ENCODE measurements around the gene CDKN2AIP. TPM values are rescaled to one million over a fixed set of nuclear protein-coding genes. Genes with fewer than 3 reads are reported as not detected.
"Not testable (repeated sequence)": the region's sequence is repeated elsewhere in the genome, so short reads cannot be mapped to it uniquely, and the experiment has no call there.

CDKN2AIP gene
- total and polyA plus RNA-seq, 2 donors (not counting 1 experiment from before 2014, with no cell fraction given), result 13.6 to 36.0 TPM

DNA sequence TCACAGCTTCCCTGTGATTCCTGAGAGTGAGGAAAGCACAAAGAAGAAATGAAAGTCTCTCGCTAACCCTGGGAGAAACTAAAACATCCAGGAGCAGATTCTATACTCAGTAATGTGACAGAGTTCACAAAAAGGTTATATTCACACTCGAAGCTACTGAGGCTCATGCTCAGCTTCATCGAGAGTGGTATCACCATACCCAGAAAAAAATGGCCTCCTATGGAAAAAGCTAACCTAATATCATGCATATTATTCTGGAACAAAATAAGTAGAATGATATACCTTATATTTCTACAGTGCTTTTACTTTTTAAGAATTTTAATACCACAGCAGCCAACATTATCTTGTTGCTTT, 13.5 kb upstream of the CDKN2AIP start:
- intact Hi-C loops (cut with micrococcal nuclease), result no loop called here
- WGBS (ENCODE audit: insufficient coverage), result no CpG with 5 or more reads among the region's 3 CpGs
- no peaks in the 10 kb centered on the region for H3K4me1 ChIP-seq (ENCODE audit: control insufficient read depth in 2 of 2, insufficient read depth in 2 of 2, low read length in 2 of 2)
- ATAC-seq (ENCODE audit: low read depth) (no peak), DNase-seq (no peak)
- H3K4me2 ChIP-seq (replicated peaks; ENCODE audit: low read depth, low read length, poor library complexity, severe bottlenecking), result no peak overlapping the region
- no peaks in the 10 kb centered on the region for H3K36me3 ChIP-seq (replicated peaks in 1 of 2; ENCODE audit: control extremely low read depth in 1 of 2, control insufficient read depth in 1 of 2, extremely low read depth in 1 of 2, insufficient read depth in 2 of 2, low read length in 1 of 2)
- H3K79me2 ChIP-seq (ENCODE audit: control insufficient read depth, insufficient read depth, low read length), result no peaks in the 10 kb centered on the region
- Mint-ChIP-seq H3K4me3 (no peak overlapping the region), H3K9me3 (ENCODE audit: insufficient read depth) (no peaks in the 10 kb centered on the region), H3K4me1 (no peaks in the 10 kb centered on the region), H3K27ac (no peak overlapping the region), H3K27me3 (peaks cover 24% of the 10 kb centered on the region)
- peaks cover 0 to 2% (median 0%) of the 10 kb centered on the region in 4 experiments for H3K27me3 ChIP-seq (replicated peaks in 1 of 4; ENCODE audit: control extremely low read depth in 1 of 4, control insufficient read depth in 3 of 4, insufficient read depth in 4 of 4, low read length in 3 of 4)
- no peak overlapping the region for H2AFZ ChIP-seq (ENCODE audit: insufficient read depth, low read depth, low read length, poor library complexity, severe bottlenecking)
- no peaks in the 10 kb centered on the region for H4K20me1 ChIP-seq (ENCODE audit: control insufficient read depth, insufficient read depth, low read length, poor library complexity, severe bottlenecking)
- TF ChIP-seq, protein P1, sequence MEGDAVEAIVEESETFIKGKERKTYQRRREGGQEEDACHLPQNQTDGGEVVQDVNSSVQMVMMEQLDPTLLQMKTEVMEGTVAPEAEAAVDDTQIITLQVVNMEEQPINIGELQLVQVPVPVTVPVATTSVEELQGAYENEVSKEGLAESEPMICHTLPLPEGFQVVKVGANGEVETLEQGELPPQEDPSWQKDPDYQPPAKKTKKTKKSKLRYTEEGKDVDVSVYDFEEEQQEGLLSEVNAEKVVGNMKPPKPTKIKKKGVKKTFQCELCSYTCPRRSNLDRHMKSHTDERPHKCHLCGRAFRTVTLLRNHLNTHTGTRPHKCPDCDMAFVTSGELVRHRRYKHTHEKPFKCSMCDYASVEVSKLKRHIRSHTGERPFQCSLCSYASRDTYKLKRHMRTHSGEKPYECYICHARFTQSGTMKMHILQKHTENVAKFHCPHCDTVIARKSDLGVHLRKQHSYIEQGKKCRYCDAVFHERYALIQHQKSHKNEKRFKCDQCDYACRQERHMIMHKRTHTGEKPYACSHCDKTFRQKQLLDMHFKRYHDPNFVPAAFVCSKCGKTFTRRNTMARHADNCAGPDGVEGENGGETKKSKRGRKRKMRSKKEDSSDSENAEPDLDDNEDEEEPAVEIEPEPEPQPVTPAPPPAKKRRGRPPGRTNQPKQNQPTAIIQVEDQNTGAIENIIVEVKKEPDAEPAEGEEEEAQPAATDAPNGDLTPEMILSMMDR (IDR thresholded peaks at IDR 0.05), result no peak
- no peak for TF ChIP-seq EZH2 (IDR thresholded peaks at IDR 0.05; ENCODE audit: borderline replicate concordance, insufficient read depth, low read depth, low read length, poor library complexity, severe bottlenecking)
- no peaks in the 10 kb centered on the region for H3K9me3 ChIP-seq (ENCODE audit: control extremely low read depth in 1 of 3, control insufficient read depth in 2 of 3, insufficient read depth in 1 of 3, low read length in 2 of 3)
- ChIA-PET POLR2A (no interaction called here), CTCF (no interaction called here)
- no peak overlapping the region for H3K27ac ChIP-seq (ENCODE audit: low read length in 2 of 2)
- H3K4me3 ChIP-seq (ENCODE audit: control extremely low read depth in 1 of 5, extremely low read depth in 1 of 5, insufficient read depth in 1 of 5, low read depth in 2 of 5, low read length in 4 of 5), result no peak overlapping the region
- no peak overlapping the region for H3K9ac ChIP-seq (ENCODE audit: low read length)

DNA sequence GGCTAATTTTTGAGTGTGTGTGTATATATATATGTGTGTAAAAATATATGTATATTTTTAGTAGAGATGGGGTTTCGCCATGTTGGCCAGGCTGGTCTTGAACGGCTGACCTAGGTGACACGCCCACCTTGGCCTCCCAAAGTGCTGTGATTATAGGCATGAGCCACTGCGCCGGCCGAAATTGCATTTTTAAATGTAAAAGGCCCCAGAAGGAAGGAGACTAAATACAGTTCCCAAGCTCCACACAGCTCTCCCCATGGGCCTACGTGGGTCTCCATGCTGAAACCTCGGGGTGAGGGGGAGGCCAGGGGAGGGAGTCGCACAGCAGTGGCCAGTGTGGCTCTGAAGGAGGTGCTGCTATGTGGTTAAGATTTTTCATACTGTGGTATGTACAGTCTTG, 12.8 kb upstream of the CDKN2AIP start:
- no peak overlapping the region for H3K27ac ChIP-seq (ENCODE audit: low read length in 2 of 2)
- Mint-ChIP-seq H3K9me3 (ENCODE audit: insufficient read depth) (no peaks in the 10 kb centered on the region), H3K4me1 (no peaks in the 10 kb centered on the region), H3K4me3 (no peak overlapping the region), H3K27ac (no peak overlapping the region), H3K27me3 (peaks cover 18% of the 10 kb centered on the region)
- no peaks in the 10 kb centered on the region for H4K20me1 ChIP-seq (ENCODE audit: control insufficient read depth, insufficient read depth, low read length, poor library complexity, severe bottlenecking)
- peaks cover 0 to 4% (median 0%) of the 10 kb centered on the region in 4 experiments for H3K27me3 ChIP-seq (replicated peaks in 1 of 4; ENCODE audit: control extremely low read depth in 1 of 4, control insufficient read depth in 3 of 4, insufficient read depth in 4 of 4, low read length in 3 of 4)
- TF ChIP-seq EZH2 (IDR thresholded peaks at IDR 0.05; ENCODE audit: borderline replicate concordance, insufficient read depth, low read depth, low read length, poor library complexity, severe bottlenecking), result no peak
- TF ChIP-seq, protein P1 (IDR thresholded peaks at IDR 0.05), result no peak
- ChIA-PET CTCF (no interaction called here), POLR2A (no interaction called here)
- DNase-seq (no peak), ATAC-seq (ENCODE audit: low read depth) (no peak)
- no peak overlapping the region for H3K4me2 ChIP-seq (replicated peaks; ENCODE audit: low read depth, low read length, poor library complexity, severe bottlenecking)
- no peak overlapping the region for H3K9ac ChIP-seq (ENCODE audit: low read length)
- no peak overlapping the region for H3K4me3 ChIP-seq (ENCODE audit: control extremely low read depth in 1 of 5, extremely low read depth in 1 of 5, insufficient read depth in 1 of 5, low read depth in 2 of 5, low read length in 4 of 5)
- no peak overlapping the region for H2AFZ ChIP-seq (ENCODE audit: insufficient read depth, low read depth, low read length, poor library complexity, severe bottlenecking)
- H3K36me3 ChIP-seq (replicated peaks in 1 of 2; ENCODE audit: control extremely low read depth in 1 of 2, control insufficient read depth in 1 of 2, extremely low read depth in 1 of 2, insufficient read depth in 2 of 2, low read length in 1 of 2), result no peaks in the 10 kb centered on the region
- WGBS (ENCODE audit: insufficient coverage), result 90% methylated on average over 6 of the region's 9 CpGs
- no peaks in the 10 kb centered on the region for H3K9me3 ChIP-seq (ENCODE audit: control extremely low read depth in 1 of 3, control insufficient read depth in 2 of 3, insufficient read depth in 1 of 3, low read length in 2 of 3)
- no peaks in the 10 kb centered on the region for H3K4me1 ChIP-seq (ENCODE audit: control insufficient read depth in 2 of 2, insufficient read depth in 2 of 2, low read length in 2 of 2)
- no peaks in the 10 kb centered on the region for H3K79me2 ChIP-seq (ENCODE audit: control insufficient read depth, insufficient read depth, low read length)
- intact Hi-C loops (cut with micrococcal nuclease), result no loop called here

DNA sequence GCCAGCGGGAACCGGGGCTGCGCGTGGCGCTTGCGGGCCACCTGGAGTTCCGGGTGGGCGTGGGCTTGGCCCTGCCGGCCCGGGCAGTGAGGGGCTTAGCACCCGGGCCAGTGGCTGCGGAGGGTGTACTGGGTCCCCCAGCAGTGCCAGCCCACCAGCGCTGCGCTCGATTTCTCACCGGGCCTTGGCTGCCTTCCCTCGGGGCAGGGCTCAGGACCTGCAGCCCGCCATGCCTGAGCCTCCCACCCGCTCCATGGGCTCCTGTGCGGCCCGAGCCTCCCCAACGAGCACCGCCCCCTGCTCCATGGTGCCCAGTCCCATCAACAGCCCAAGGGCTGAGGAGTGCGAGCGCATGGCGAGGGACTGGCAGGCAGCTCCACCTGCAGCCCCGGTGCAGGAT, 11.3 kb upstream of the CDKN2AIP start:
- CTCF ChIA-PET; ATAC-seq (ENCODE audit: low read depth); H3K9ac ChIP-seq (ENCODE audit: low read length); H3K27ac Mint-ChIP-seq; H3K79me2 ChIP-seq (ENCODE audit: control insufficient read depth, insufficient read depth, low read length); H2AFZ ChIP-seq (ENCODE audit: insufficient read depth, low read depth, low read length, poor library complexity, severe bottlenecking); H3K4me3 Mint-ChIP-seq; H3K4me1 ChIP-seq (ENCODE audit: control insufficient read depth in 2 of 2, insufficient read depth in 2 of 2, low read length in 2 of 2); DNase-seq; POLR2A ChIA-PET; H3K27ac ChIP-seq (ENCODE audit: low read length in 2 of 2); H4K20me1 ChIP-seq (ENCODE audit: control insufficient read depth, insufficient read depth, low read length, poor library complexity, severe bottlenecking); H3K4me1 Mint-ChIP-seq; H3K27me3 ChIP-seq (replicated peaks in 1 of 4; ENCODE audit: control extremely low read depth in 1 of 4, control insufficient read depth in 3 of 4, insufficient read depth in 4 of 4, low read length in 3 of 4); H3K4me3 ChIP-seq (ENCODE audit: control extremely low read depth in 1 of 5, extremely low read depth in 1 of 5, insufficient read depth in 1 of 5, low read depth in 2 of 5, low read length in 4 of 5); H3K9me3 Mint-ChIP-seq (ENCODE audit: insufficient read depth); H3K36me3 ChIP-seq (replicated peaks in 1 of 2; ENCODE audit: control extremely low read depth in 1 of 2, control insufficient read depth in 1 of 2, extremely low read depth in 1 of 2, insufficient read depth in 2 of 2, low read length in 1 of 2); intact Hi-C loops (cut with micrococcal nuclease); H3K9me3 ChIP-seq (ENCODE audit: control extremely low read depth in 1 of 3, control insufficient read depth in 2 of 3, insufficient read depth in 1 of 3, low read length in 2 of 3); H3K4me2 ChIP-seq (replicated peaks; ENCODE audit: low read depth, low read length, poor library complexity, severe bottlenecking): not testable (repeated sequence)
- 92% methylated on average over 5 of the region's 27 CpGs for WGBS (ENCODE audit: insufficient coverage)
- peaks cover 18% of the 10 kb centered on the region for H3K27me3 Mint-ChIP-seq
